Measurements from ENCODE around the gene KRTAP1-3.

DNA sequence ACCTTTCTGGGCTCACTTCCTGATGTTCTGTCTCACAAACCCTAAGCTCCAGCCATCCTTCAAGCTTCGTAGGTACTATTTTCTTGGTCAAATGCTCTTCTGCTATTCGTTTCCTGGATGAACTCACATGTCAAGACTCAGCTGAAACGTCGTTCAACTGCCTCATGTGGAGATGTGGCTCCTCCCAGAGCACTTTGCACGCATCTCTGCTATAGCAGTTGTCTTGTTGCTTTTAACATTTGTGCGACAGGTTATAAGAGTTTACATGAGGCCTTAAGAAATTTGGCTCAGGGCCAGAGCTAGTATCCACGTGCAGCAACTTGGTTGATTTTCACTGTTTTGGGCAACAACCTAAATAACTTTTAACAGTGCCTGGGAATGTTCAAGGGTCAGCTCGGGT lies 47.8 kb downstream of the KRTAP1-3 start:
- TF ChIP-seq, protein P1, sequence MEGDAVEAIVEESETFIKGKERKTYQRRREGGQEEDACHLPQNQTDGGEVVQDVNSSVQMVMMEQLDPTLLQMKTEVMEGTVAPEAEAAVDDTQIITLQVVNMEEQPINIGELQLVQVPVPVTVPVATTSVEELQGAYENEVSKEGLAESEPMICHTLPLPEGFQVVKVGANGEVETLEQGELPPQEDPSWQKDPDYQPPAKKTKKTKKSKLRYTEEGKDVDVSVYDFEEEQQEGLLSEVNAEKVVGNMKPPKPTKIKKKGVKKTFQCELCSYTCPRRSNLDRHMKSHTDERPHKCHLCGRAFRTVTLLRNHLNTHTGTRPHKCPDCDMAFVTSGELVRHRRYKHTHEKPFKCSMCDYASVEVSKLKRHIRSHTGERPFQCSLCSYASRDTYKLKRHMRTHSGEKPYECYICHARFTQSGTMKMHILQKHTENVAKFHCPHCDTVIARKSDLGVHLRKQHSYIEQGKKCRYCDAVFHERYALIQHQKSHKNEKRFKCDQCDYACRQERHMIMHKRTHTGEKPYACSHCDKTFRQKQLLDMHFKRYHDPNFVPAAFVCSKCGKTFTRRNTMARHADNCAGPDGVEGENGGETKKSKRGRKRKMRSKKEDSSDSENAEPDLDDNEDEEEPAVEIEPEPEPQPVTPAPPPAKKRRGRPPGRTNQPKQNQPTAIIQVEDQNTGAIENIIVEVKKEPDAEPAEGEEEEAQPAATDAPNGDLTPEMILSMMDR (IDR thresholded peaks at IDR 0.05), result no peak
- no peak for TF ChIP-seq POLR2A (IDR thresholded peaks at IDR 0.05)
